Kidney (tissue), 14 donors: ENCODE data around the gene B4GALT2. TPM values are rescaled to one million over a fixed set of nuclear protein-coding genes. Genes with fewer than 3 reads are reported as not detected.

ENCODE experiments used
- DNase-seq, 5 donors: peaks; one replicate each; pipeline ENCODE4 v3.0.0-alpha.2; 2013 to 2020
- FAIRE-seq: peaks from 2 replicates; lab custom pipeline; 2012; peaks lifted over from hg19 to GRCh38; lab: Jason Lieb, UNC
- H3K27ac ChIP-seq, 2 donors: one replicate each; pipeline ENCODE4 v1.7.0; 2013; ENCODE audit warnings: low read depth in 2 of 2, low read length in 2 of 2, inconsistent platforms in 1 of 2
- H3K27me3 ChIP-seq: one replicate; pipeline ENCODE4 v1.7.1; 2013; ENCODE audit warnings: low read length, inconsistent platforms; ENCODE audit not compliant: control insufficient read depth, insufficient read depth
- H3K36me3 ChIP-seq, 3 donors: one replicate each; pipeline versions ENCODE4 v1.7.0 to v1.7.1; 2013; ENCODE audit warnings: low read length in 3 of 3, control low read depth in 1 of 3, inconsistent platforms in 1 of 3; ENCODE audit not compliant: insufficient read depth in 3 of 3, control insufficient read depth in 2 of 3
- H3K4me1 ChIP-seq, 3 donors: one replicate each; pipeline versions ENCODE4 v1.7.0 to v1.7.1; 2013; ENCODE audit warnings: low read length in 3 of 3, inconsistent platforms in 1 of 3, low read depth in 1 of 3; ENCODE audit not compliant: control insufficient read depth in 2 of 3, insufficient read depth in 2 of 3
- H3K4me3 ChIP-seq, 3 donors: one replicate each; pipeline versions ENCODE4 v1.7.0 to v1.8.1; 2013; ENCODE audit warnings: low read length in 3 of 3, control low read depth in 1 of 3, inconsistent platforms in 1 of 3
- H3K9ac ChIP-seq, 3 donors: one replicate each; pipeline versions ENCODE4 v1.7.0 to v1.7.1; 2013; ENCODE audit warnings: low read length in 3 of 3, control low read depth in 1 of 3, inconsistent platforms in 1 of 3
- H3K9me3 ChIP-seq, 3 donors: one replicate each; pipeline versions ENCODE4 v1.7.0 to v1.7.1; 2013; ENCODE audit warnings: low read length in 3 of 3, control low read depth in 1 of 3, inconsistent platforms in 1 of 3; ENCODE audit not compliant: control insufficient read depth in 2 of 3, insufficient read depth in 1 of 3
- CTCF ChIP-seq: IDR thresholded peaks from 3 replicates; pipeline ENCODE4 v1.5.1; 2012; ENCODE audit warnings: mild to moderate bottlenecking, moderate library complexity, borderline replicate concordance; ENCODE audit not compliant: insufficient read depth; ENCODE audit errors: extremely low read depth
- intact Hi-C: fragments of 100-400 bp; cut with DNase I; formaldehyde crosslinking; loops from one replicate; pipeline ENCODE4 v1.11.1; 2022
- polyA plus RNA-seq: library from polyadenylated mRNA; stranded (reverse); fragments of 350-450 nt; fragmentation: Illumina TruSeq; extraction: RNeasy Lipid Tissue Mini Kit (QIAGEN cat#74804); gene quantifications from one replicate; pipeline ENCODE4 v1.2.3, GENCODE V29; 2014; ENCODE audit warnings: low read depth, low replicate concordance; ENCODE audit not compliant: insufficient read depth
- total RNA-seq: library from RNA; stranded (reverse); fragmentation: NEBNext Ultra II Directional; extraction: Animal tissue kit (Norgen Biotek cat#: 25700); gene quantifications from one replicate; pipeline ENCODE4 v1.2.1, GENCODE V29; 2021
- donor health status: control.
- donor health status: control.
- donor health status: control.
- donor health status: control.
- donor health status: control.
- donor health status: DM: yes; HTN: yes; CAD: no.
- donor health status: Normal renal cell carcinoma (clear cell type).

The B4GALT2 gene
- total and polyA plus RNA-seq, 2 donors from 2014 or later = 25.1 to 32.5 TPM

DNA sequence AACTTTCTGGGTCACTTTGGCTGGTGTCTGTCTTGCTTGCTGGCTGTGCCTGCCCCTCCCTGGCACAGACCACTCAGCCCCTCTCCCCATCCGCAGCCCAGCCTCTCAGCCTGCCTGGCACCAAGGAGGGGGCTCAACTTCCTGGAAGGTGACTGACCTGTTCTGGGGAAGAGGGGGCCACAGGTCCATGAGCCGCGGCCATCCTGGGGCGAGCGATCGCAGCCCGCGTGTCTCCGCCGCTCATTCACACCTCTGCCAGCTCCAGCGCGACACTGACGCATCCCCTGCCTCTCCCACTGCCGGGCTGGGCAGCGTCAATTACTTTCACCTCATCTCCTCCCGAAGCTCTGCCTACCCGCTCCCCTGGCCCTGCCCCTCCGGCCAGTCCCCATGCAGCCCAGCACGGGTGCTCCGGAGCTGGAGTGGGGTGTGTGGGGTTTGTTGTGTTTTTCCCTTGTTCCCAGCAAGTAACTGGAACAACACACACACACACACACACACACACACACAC, 37.9 kb downstream of the B4GALT2 start:
- Histone ChIP-seq H3K4me3 (no peak overlapping the region), H3K36me3 (no peaks in the 10 kb centered on the region), H3K9me3 (no peaks in the 10 kb centered on the region), H3K9ac (no peak overlapping the region), H3K4me1 (no peaks in the 10 kb centered on the region), H3K27me3 (no peaks in the 10 kb centered on the region), H3K27ac (no peak overlapping the region)
- intact Hi-C loops = no loop called here
- DNase-seq (no peak), FAIRE-seq (no peak)
- no peak for TF ChIP-seq CTCF

- no peaks in the 10 kb centered on the region for H3K4me1 ChIP-seq
- TF ChIP-seq CTCF = no peak
- no peak overlapping the region for H3K9ac ChIP-seq
- no peaks in the 10 kb centered on the region for H3K9me3 ChIP-seq
- no peaks in the 10 kb centered on the region for H3K27me3 ChIP-seq
- no peak overlapping the region for H3K27ac ChIP-seq
- DNase-seq (peak in 1 of 5 donors; percentile 36), FAIRE-seq (no peak)
- intact Hi-C loops = no loop called here
- H3K4me3 ChIP-seq = no peak overlapping the region
- no peaks in the 10 kb centered on the region for H3K36me3 ChIP-seq
Measured at GRCh38 chr1:44019466-44019948, 40.5 kb downstream of the B4GALT2 start.

- intact Hi-C loops = no loop called here
- FAIRE-seq = no peak
- Histone ChIP-seq H3K27ac (no peak overlapping the region), H3K9ac (no peak overlapping the region), H3K4me1 (no peaks in the 10 kb centered on the region), H3K4me3 (no peak overlapping the region), H3K36me3 (no peaks in the 10 kb centered on the region), H3K27me3 (no peaks in the 10 kb centered on the region), H3K9me3 (no peaks in the 10 kb centered on the region)
- DNase-seq = no peak
- TF ChIP-seq CTCF = no peak
Measured at GRCh38 chr1:44020464-44020863, 41.5 kb downstream of the B4GALT2 start.

- H3K9ac ChIP-seq = no peak overlapping the region
- DNase-seq (no peak), FAIRE-seq (no peak)
- intact Hi-C loops = no loop called here
- TF ChIP-seq CTCF = no peak
- H3K27me3 ChIP-seq = no peaks in the 10 kb centered on the region
- H3K27ac ChIP-seq = no peak overlapping the region
- no peak overlapping the region for H3K4me3 ChIP-seq
- H3K9me3 ChIP-seq = no peaks in the 10 kb centered on the region
- H3K4me1 ChIP-seq = no peaks in the 10 kb centered on the region
- H3K36me3 ChIP-seq = no peaks in the 10 kb centered on the region
Measured at GRCh38 chr1:44021156-44021555, 42.1 kb downstream of the B4GALT2 start.
